GM18511 (cell line): ENCODE measurements around the gene DCUN1D3.

Experiments
- ATAC-seq: cut with Tn5 transposase; IDR thresholded peaks from one replicate; pipeline ENCODE4 v1.9.1; 2021; ENCODE audit warnings: mild to moderate bottlenecking, moderate library complexity; ENCODE audit not compliant: unreplicated experiment

DCUN1D3 gene

GRCh38 chr16:20920091-20920490, 19.9 kb upstream of the DCUN1D3 start:
- ATAC-seq, result no peak

- ATAC-seq, result no peak
Observed at GRCh38 chr16:20918486-20919239, 18.5 kb upstream of the DCUN1D3 start.

GRCh38 chr16:20916942-20917341, 16.8 kb upstream of the DCUN1D3 start:
- no peak for ATAC-seq

GRCh38 chr16:20916289-20916688, 16.1 kb upstream of the DCUN1D3 start:
- no peak for ATAC-seq

GRCh38 chr16:20911361-20911760, 11.2 kb upstream of the DCUN1D3 start:
- no peak for ATAC-seq

- no peak for ATAC-seq
Observed at GRCh38 chr16:20910781-20911321, 10.7 kb upstream of the DCUN1D3 start.

GRCh38 chr16:20906341-20907255, 6.4 kb upstream of the DCUN1D3 start:
- ATAC-seq, result no peak

GRCh38 chr16:20905576-20905975, 5.4 kb upstream of the DCUN1D3 start:
- no peak for ATAC-seq

- ATAC-seq, result no peak
Observed at GRCh38 chr16:20904507-20905081, 4.4 kb upstream of the DCUN1D3 start.

- no peak for ATAC-seq
Observed at GRCh38 chr16:20903899-20904506, 3.8 kb upstream of the DCUN1D3 start.

- no peak for ATAC-seq
Observed at GRCh38 chr16:20903116-20903898, 3.1 kb upstream of the DCUN1D3 start.

GRCh38 chr16:20902426-20902825, 2.3 kb upstream of the DCUN1D3 start:
- ATAC-seq, result no peak

GRCh38 chr16:20901436-20902112, 1.4 kb upstream of the DCUN1D3 start:
- ATAC-seq, result peak; percentile 21

- peak; percentile 6 for ATAC-seq
Observed at GRCh38 chr16:20901068-20901435, 894 bp upstream of the DCUN1D3 start.

- no peak for ATAC-seq
Observed at GRCh38 chr16:20899477-20900298, 470 bp downstream of the DCUN1D3 start.

- no peak for ATAC-seq
Observed at GRCh38 chr16:20899071-20899470, 1.1 kb downstream of the DCUN1D3 start.

GRCh38 chr16:20897922-20898321, 2.2 kb downstream of the DCUN1D3 start:
- no peak for ATAC-seq

GRCh38 chr16:20897253-20897897, 2.8 kb downstream of the DCUN1D3 start:
- no peak for ATAC-seq
